PC-3 (cell line): ENCODE results near the gene PIPOX.

Experiments used
- EZH2 ChIP-seq: fragments of 300-600 bp; sonication (generic); IDR thresholded peaks from one replicate; pipeline ENCODE4 v1.6.1; 2017; ENCODE audit warnings: antibody characterized with exemption, mild to moderate bottlenecking, low read length; ENCODE audit not compliant: unreplicated experiment
- EZH2phosphoT487 ChIP-seq: fragments of 300-600 bp; sonication (generic); IDR thresholded peaks from 2 replicates; pipeline ENCODE4 v1.6.1; 2018; ENCODE audit warnings: mild to moderate bottlenecking, antibody characterized with exemption, low read length, borderline replicate concordance
- TF ChIP-seq, protein P1 (sequence below): fragments of 300-600 bp; sonication (generic); conservative IDR thresholded peaks from 2 replicates; pipeline ENCODE4 v1.5.1; 2017; ENCODE audit warnings: antibody characterized with exemption, low read depth, mild to moderate bottlenecking, low read length

DNA sequence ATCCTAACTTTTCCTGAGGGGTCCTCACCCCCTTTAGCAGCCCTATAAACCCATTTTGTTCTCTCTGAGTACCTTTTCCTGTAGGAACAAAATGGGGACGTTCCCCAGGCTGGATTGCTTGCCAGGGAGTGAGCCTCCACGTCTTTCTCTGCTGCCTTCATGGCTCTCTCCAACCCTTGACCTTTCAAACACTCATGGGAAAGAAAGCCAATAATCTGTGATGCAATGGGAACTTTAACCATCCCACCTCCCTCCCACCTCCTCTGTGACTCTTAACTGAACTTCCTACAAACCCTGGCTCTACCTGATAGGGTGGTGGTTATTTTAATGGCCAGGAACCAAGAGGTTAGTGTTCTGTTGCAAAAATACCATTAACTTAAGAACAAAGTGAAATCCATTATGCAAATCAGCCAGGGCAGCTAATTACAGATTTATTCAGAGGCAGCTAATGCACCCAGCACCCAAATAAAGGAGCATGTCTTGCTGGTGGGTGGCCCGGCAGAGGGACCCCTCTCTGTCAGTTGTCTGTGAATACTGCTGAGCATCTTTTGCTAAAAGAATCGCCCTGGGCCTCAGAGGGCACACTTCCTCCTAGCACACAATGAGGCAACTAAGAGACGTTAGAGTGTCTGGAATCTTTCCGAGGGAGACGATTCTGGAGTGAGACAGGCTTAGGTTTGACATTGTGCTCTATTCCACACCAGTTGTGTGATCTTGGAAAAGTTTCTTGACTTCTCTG lies 3.0 kb downstream of the PIPOX start:
- TF ChIP-seq, protein P1, sequence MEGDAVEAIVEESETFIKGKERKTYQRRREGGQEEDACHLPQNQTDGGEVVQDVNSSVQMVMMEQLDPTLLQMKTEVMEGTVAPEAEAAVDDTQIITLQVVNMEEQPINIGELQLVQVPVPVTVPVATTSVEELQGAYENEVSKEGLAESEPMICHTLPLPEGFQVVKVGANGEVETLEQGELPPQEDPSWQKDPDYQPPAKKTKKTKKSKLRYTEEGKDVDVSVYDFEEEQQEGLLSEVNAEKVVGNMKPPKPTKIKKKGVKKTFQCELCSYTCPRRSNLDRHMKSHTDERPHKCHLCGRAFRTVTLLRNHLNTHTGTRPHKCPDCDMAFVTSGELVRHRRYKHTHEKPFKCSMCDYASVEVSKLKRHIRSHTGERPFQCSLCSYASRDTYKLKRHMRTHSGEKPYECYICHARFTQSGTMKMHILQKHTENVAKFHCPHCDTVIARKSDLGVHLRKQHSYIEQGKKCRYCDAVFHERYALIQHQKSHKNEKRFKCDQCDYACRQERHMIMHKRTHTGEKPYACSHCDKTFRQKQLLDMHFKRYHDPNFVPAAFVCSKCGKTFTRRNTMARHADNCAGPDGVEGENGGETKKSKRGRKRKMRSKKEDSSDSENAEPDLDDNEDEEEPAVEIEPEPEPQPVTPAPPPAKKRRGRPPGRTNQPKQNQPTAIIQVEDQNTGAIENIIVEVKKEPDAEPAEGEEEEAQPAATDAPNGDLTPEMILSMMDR: no peak
- TF ChIP-seq EZH2: no peak
- TF ChIP-seq EZH2phosphoT487: no peak
